GM23338 (cell line): ENCODE data around the gene ABHD10. TPM values are rescaled to one million over a fixed set of nuclear protein-coding genes. Genes with fewer than 3 reads are reported as not detected.
"Not testable (repeated sequence)": the region's sequence is repeated elsewhere in the genome, so short reads cannot be mapped to it uniquely, and the experiment has no call there.

ENCODE experiments used
- ATAC-seq: fragments of 200-7000 bp; cut with Tn5 transposase; 3 replicates; pipeline ENCODE4 v1.9.1; 2020
- DNase-seq: peaks from one replicate; pipeline ENCODE4 v3.0.0-alpha.2; 2015; ENCODE audit warnings: low spot score
- H2AFZ ChIP-seq: fragments of 200-600 bp; sonication (generic); 2 replicates; pipeline ENCODE4 v1.8.0; 2016; ENCODE audit warnings: antibody characterized with exemption, mild to moderate bottlenecking, moderate library complexity
- H3F3A ChIP-seq: fragments of 200-600 bp; sonication (generic); replicated peaks from 2 replicates; pipeline ENCODE4 v1.8.0; 2017; ENCODE audit warnings: antibody characterized with exemption, mixed run types, low read depth
- H3K27ac ChIP-seq: fragments of 200-600 bp; sonication (generic); 2 replicates; pipeline ENCODE4 v1.6.1; 2016; ENCODE audit warnings: low read depth
- H3K27me3 ChIP-seq: fragments of 200-600 bp; sonication (generic); 2 replicates; pipeline ENCODE4 v1.8.0; 2016; ENCODE audit warnings: mild to moderate bottlenecking, mixed run types, moderate library complexity; ENCODE audit not compliant: insufficient read depth
- H3K36me3 ChIP-seq: fragments of 200-600 bp; sonication (generic); 2 replicates; pipeline ENCODE4 v1.8.0; 2016; ENCODE audit warnings: mild to moderate bottlenecking; ENCODE audit not compliant: insufficient read depth
- H3K4me1 ChIP-seq: fragments of 200-600 bp; sonication (generic); 2 replicates; pipeline ENCODE4 v1.8.0; 2016; ENCODE audit warnings: mild to moderate bottlenecking, moderate library complexity; ENCODE audit not compliant: insufficient read depth
- H3K4me2 ChIP-seq: fragments of 200-600 bp; sonication (generic); 2 replicates; pipeline ENCODE4 v1.7.1; 2017; ENCODE audit warnings: mixed run types
- H3K4me3 ChIP-seq: fragments of 200-600 bp; sonication (generic); 2 replicates; pipeline ENCODE4 v1.6.1; 2016; ENCODE audit warnings: mixed run types
- H3K79me2 ChIP-seq: fragments of 200-600 bp; sonication (generic); replicated peaks from 2 replicates; pipeline ENCODE4 v1.8.0; 2017; ENCODE audit warnings: mild to moderate bottlenecking; ENCODE audit not compliant: insufficient read depth
- H3K9me2 ChIP-seq: fragments of 200-600 bp; sonication (generic); 2 replicates; pipeline ENCODE4 v1.8.0; 2017; ENCODE audit not compliant: insufficient read depth
- H4K20me1 ChIP-seq: fragments of 200-600 bp; sonication (generic); replicated peaks from 2 replicates; pipeline ENCODE4 v1.8.0; 2017; ENCODE audit warnings: mild to moderate bottlenecking; ENCODE audit not compliant: insufficient read depth
- H3K27ac Mint-ChIP-seq: 2 replicates; pipeline ENCODE4 v1.8.0; 2020; ENCODE audit warnings: inconsistent platforms, mild to moderate bottlenecking, moderate library complexity, mixed read lengths
- H3K27me3 Mint-ChIP-seq: 3 replicates; pipeline ENCODE4 v1.8.0; 2022; ENCODE audit warnings: low read depth, mild to moderate bottlenecking, moderate library complexity, mixed read lengths, inconsistent platforms; ENCODE audit not compliant: insufficient read depth, poor library complexity
- H3K36me3 Mint-ChIP-seq: 3 replicates; pipeline ENCODE4 v1.8.0; 2021; ENCODE audit warnings: low read depth, mild to moderate bottlenecking, inconsistent platforms, moderate library complexity, mixed read lengths
- H3K4me1 Mint-ChIP-seq: 3 replicates; pipeline ENCODE4 v1.8.0; 2020; ENCODE audit warnings: mild to moderate bottlenecking, inconsistent platforms, mixed read lengths
- H3K4me3 Mint-ChIP-seq: 3 replicates; pipeline ENCODE4 v1.8.0; 2021; ENCODE audit warnings: moderate library complexity, mild to moderate bottlenecking, inconsistent platforms, mixed read lengths
- H3K9me3 Mint-ChIP-seq: 3 replicates; pipeline ENCODE4 v1.8.0; 2020; ENCODE audit warnings: moderate library complexity, mild to moderate bottlenecking, inconsistent platforms, mixed read lengths
- EZH2 ChIP-seq: fragments of 200-600 bp; sonication (generic); IDR thresholded peaks from one replicate; pipeline ENCODE4 v1.8.0; 2017; ENCODE audit warnings: antibody characterized with exemption, mild to moderate bottlenecking, low read depth; ENCODE audit not compliant: unreplicated experiment
- EZH2phosphoT487 ChIP-seq: fragments of 200-600 bp; sonication (generic); IDR thresholded peaks from one replicate; pipeline ENCODE4 v1.8.1; 2018; ENCODE audit warnings: antibody characterized with exemption; ENCODE audit not compliant: unreplicated experiment
- JUNB ChIP-seq: IDR thresholded peaks from one replicate; pipeline ENCODE4 v1.6.1; 2016; ENCODE audit warnings: antibody characterized with exemption; ENCODE audit not compliant: unreplicated experiment
- NANOG ChIP-seq: IDR thresholded peaks from 2 replicates; pipeline ENCODE4 v1.6.1; 2016; ENCODE audit warnings: antibody characterized with exemption, borderline replicate concordance
- STAT1 ChIP-seq: IDR thresholded peaks from one replicate; pipeline ENCODE4 v1.6.1; 2016; ENCODE audit warnings: antibody characterized with exemption; ENCODE audit not compliant: unreplicated experiment
- ZNF114 ChIP-seq: fragments of 250-450 bp; sonication (Bioruptor Pico); IDR thresholded peaks from 2 replicates; pipeline ENCODE4 v1.5.0; 2020; ENCODE audit warnings: mild to moderate bottlenecking, moderate library complexity
- ZNF462 ChIP-seq: fragments of 250-450 bp; sonication (Bioruptor Pico); IDR thresholded peaks from 2 replicates; pipeline ENCODE4 v1.5.0; 2020; ENCODE audit warnings: mild to moderate bottlenecking, moderate library complexity
- polyA plus RNA-seq: library from polyadenylated mRNA; unstranded; fragments of >200 nt; fragmentation: Nextera tagmentation; extraction: Ambion mirVana; gene quantifications from 2 replicates; pipeline ENCODE4 v1.2.1, GENCODE V29; 2016
- total RNA-seq: library from RNA; depleted of rRNA; stranded (reverse); fragments of >200 nt; shearing (Covaris generic); gene quantifications from 2 replicates; pipeline ENCODE4 v1.2.3, GENCODE V29; 2014
- TF ChIP-seq, protein P1 (sequence below), 2 experiments: fragments of 200-600 bp in 1 of 2; sonication (generic) in 1 of 2; conservative IDR thresholded peaks; 2 replicates each; pipeline versions ENCODE4 v1.5.1 to v1.6.1; 2016 to 2017; ENCODE audit warnings: antibody characterized with exemption in 2 of 2, low read depth in 2 of 2, mild to moderate bottlenecking in 2 of 2, moderate library complexity in 1 of 2

Gene ABHD10
- total and polyA plus RNA-seq, 2 experiments from 2014 or later: 16.9 to 28.0 TPM

DNA sequence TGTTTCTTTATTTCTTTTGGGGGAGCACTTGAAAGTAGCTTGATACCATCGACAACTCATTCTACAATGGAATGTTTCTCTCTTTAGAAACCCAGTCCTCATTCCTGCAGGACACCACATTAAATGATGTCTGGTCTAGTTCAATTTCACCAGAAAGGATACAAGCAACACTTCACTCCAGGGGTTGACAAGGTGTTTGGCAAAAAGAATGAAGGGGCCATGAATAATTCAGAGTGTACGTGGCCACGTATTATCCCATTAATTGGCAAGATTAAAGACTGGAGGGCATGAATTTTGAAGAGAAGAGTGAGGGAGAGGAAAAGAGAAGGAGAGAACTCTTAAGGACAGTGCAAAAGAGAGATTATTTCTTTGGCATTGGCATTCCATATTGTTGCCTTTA, 56.4 kb downstream of the ABHD10 start (continued):
- no peak for TF ChIP-seq ZNF462 (CRISPR knock-in tag)
- no peak for TF ChIP-seq JUNB
- no peak for TF ChIP-seq EZH2
- TF ChIP-seq NANOG: no peak
- TF ChIP-seq ZNF114 (CRISPR knock-in tag): no peak
- TF ChIP-seq EZH2phosphoT487: no peak
- TF ChIP-seq, protein P1, sequence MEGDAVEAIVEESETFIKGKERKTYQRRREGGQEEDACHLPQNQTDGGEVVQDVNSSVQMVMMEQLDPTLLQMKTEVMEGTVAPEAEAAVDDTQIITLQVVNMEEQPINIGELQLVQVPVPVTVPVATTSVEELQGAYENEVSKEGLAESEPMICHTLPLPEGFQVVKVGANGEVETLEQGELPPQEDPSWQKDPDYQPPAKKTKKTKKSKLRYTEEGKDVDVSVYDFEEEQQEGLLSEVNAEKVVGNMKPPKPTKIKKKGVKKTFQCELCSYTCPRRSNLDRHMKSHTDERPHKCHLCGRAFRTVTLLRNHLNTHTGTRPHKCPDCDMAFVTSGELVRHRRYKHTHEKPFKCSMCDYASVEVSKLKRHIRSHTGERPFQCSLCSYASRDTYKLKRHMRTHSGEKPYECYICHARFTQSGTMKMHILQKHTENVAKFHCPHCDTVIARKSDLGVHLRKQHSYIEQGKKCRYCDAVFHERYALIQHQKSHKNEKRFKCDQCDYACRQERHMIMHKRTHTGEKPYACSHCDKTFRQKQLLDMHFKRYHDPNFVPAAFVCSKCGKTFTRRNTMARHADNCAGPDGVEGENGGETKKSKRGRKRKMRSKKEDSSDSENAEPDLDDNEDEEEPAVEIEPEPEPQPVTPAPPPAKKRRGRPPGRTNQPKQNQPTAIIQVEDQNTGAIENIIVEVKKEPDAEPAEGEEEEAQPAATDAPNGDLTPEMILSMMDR (conservative IDR thresholded peaks at IDR 0.05; ENCODE audit: low read depth in 2 of 2): no peak
- no peak for TF ChIP-seq STAT1

DNA sequence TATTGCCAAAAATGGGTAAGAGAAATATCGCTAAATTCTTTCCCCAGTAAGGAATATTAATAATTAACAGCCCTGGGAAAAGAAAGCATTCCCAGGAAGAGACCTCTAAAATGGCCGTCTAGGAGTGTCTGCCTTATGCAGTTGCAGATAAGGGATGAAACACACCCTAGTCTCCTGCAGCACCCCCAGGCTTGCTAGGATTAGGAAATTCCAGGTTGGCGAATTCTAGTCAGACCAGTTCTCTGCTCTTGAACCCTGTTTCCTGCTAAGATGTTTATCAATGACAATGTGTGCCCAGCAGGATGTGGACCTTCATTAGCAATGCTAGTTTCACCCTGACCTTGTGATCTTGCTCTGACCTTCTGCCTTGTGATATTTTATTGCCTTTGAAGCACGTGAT, 58.4 kb downstream of the ABHD10 start:
- not testable (repeated sequence) for H4K20me1 ChIP-seq, H3K9me2 ChIP-seq, H2AFZ ChIP-seq, H3K27me3 ChIP-seq, ATAC-seq, H3F3A ChIP-seq, H3K4me3 Mint-ChIP-seq, H3K4me2 ChIP-seq, H3K4me3 ChIP-seq, H3K27me3 Mint-ChIP-seq, H3K27ac ChIP-seq, H3K36me3 ChIP-seq, H3K79me2 ChIP-seq
- H3K4me1 ChIP-seq: peaks cover 13% of the 10 kb centered on the region
- H3K36me3 Mint-ChIP-seq: peaks cover 42% of the 10 kb centered on the region
- TF ChIP-seq ZNF462 (CRISPR knock-in tag) (0 out of 2 replicates have a peak, but pooled peaks have one; percentile 17), ZNF114 (CRISPR knock-in tag) (0 out of 2 replicates have a peak, but pooled peaks have one; percentile 18)
- H3K4me1 Mint-ChIP-seq: peaks cover 35% of the 10 kb centered on the region
- H3K27ac Mint-ChIP-seq: peak overlapping the region; percentile 92
- DNase-seq: peak; percentile 48
- peaks cover 46% of the 10 kb centered on the region for H3K9me3 Mint-ChIP-seq
